Measurements from ENCODE around the gene DMBX1. TPM values are rescaled to one million over a fixed set of nuclear protein-coding genes. Genes with fewer than 3 reads are reported as not detected.

The DMBX1 gene
- polyA plus RNA-seq, 1 donor from 2014 or later, result 0.28 TPM

- H3K4me2 ChIP-seq (ENCODE audit: low read length), result no peak overlapping the region
- no peak overlapping the region for H3K27ac ChIP-seq (ENCODE audit: low read length)
- no peaks in the 10 kb centered on the region for H3K36me3 ChIP-seq (ENCODE audit: insufficient read depth, low read length)
- H3K27me3 ChIP-seq (ENCODE audit: insufficient read depth, low read depth, low read length), result peaks cover 3% of the 10 kb centered on the region
- H3F3A ChIP-seq (ENCODE audit: insufficient read depth, low read length, poor library complexity, severe bottlenecking), result no peaks in the 10 kb centered on the region
- H3K9ac ChIP-seq (ENCODE audit: low read length), result no peak overlapping the region
- no peaks in the 10 kb centered on the region for H4K20me1 ChIP-seq (ENCODE audit: insufficient read depth)
- no peaks in the 10 kb centered on the region for H3K9me2 ChIP-seq (ENCODE audit: insufficient read depth, low read length)
- no peaks in the 10 kb centered on the region for H3K79me2 ChIP-seq (replicated peaks; ENCODE audit: insufficient read depth, low read length)
- no peak overlapping the region for H3K4me3 ChIP-seq (ENCODE audit: low read length)
- H3K9me3 ChIP-seq (ENCODE audit: low read length), result no peaks in the 10 kb centered on the region
- no peak overlapping the region for H2AFZ ChIP-seq (ENCODE audit: low read depth, low read length)
- no peak for TF ChIP-seq EP300 (conservative IDR thresholded peaks at IDR 0.05; ENCODE audit: poor library complexity, severe bottlenecking)
- no peak for TF ChIP-seq SMC3 (conservative IDR thresholded peaks at IDR 0.05; ENCODE audit: poor library complexity)
- TF ChIP-seq TAF1 (IDR thresholded peaks at IDR 0.05; ENCODE audit: low read depth), result no peak
- TF ChIP-seq RAD21 (conservative IDR thresholded peaks at IDR 0.05), result no peak
- no peak for TF ChIP-seq POLR2AphosphoS5 (IDR thresholded peaks at IDR 0.05)
- TF ChIP-seq, protein P1, sequence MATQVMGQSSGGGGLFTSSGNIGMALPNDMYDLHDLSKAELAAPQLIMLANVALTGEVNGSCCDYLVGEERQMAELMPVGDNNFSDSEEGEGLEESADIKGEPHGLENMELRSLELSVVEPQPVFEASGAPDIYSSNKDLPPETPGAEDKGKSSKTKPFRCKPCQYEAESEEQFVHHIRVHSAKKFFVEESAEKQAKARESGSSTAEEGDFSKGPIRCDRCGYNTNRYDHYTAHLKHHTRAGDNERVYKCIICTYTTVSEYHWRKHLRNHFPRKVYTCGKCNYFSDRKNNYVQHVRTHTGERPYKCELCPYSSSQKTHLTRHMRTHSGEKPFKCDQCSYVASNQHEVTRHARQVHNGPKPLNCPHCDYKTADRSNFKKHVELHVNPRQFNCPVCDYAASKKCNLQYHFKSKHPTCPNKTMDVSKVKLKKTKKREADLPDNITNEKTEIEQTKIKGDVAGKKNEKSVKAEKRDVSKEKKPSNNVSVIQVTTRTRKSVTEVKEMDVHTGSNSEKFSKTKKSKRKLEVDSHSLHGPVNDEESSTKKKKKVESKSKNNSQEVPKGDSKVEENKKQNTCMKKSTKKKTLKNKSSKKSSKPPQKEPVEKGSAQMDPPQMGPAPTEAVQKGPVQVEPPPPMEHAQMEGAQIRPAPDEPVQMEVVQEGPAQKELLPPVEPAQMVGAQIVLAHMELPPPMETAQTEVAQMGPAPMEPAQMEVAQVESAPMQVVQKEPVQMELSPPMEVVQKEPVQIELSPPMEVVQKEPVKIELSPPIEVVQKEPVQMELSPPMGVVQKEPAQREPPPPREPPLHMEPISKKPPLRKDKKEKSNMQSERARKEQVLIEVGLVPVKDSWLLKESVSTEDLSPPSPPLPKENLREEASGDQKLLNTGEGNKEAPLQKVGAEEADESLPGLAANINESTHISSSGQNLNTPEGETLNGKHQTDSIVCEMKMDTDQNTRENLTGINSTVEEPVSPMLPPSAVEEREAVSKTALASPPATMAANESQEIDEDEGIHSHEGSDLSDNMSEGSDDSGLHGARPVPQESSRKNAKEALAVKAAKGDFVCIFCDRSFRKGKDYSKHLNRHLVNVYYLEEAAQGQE (IDR thresholded peaks at IDR 0.05; ENCODE audit: borderline replicate concordance), result no peak
- no peak for TF ChIP-seq EZH2 (IDR thresholded peaks at IDR 0.05; ENCODE audit: borderline replicate concordance, insufficient read depth, low read length, poor library complexity, severe bottlenecking)
- TF ChIP-seq MXI1 (conservative IDR thresholded peaks at IDR 0.05; ENCODE audit: poor library complexity, severe bottlenecking), result no peak
- TF ChIP-seq CTCF (IDR thresholded peaks at IDR 0.05; ENCODE audit: poor library complexity, severe bottlenecking), result no peak
These were observed 11.9 kb downstream of the DMBX1 start for GRCh38 chr1:46501528-46501927.

GRCh38 chr1:46503421-46503820, 13.8 kb downstream of the DMBX1 start:
- H3K9ac ChIP-seq (ENCODE audit: low read length), result no peak overlapping the region

More at GRCh38 chr1:46503421-46503820, 13.8 kb downstream of the DMBX1 start:
- Histone ChIP-seq H3F3A (ENCODE audit: insufficient read depth, low read length, poor library complexity, severe bottlenecking) (no peaks in the 10 kb centered on the region), H4K20me1 (ENCODE audit: insufficient read depth) (no peaks in the 10 kb centered on the region), H3K79me2 (replicated peaks; ENCODE audit: insufficient read depth, low read length) (no peaks in the 10 kb centered on the region), H3K36me3 (ENCODE audit: insufficient read depth, low read length) (no peaks in the 10 kb centered on the region), H2AFZ (ENCODE audit: low read depth, low read length) (no peak overlapping the region), H3K9me2 (ENCODE audit: insufficient read depth, low read length) (no peaks in the 10 kb centered on the region), H3K9me3 (ENCODE audit: low read length) (no peaks in the 10 kb centered on the region), H3K4me3 (ENCODE audit: low read length) (no peak overlapping the region), H3K27ac (ENCODE audit: low read length) (no peak overlapping the region), H3K4me2 (ENCODE audit: low read length) (no peak overlapping the region), H3K27me3 (ENCODE audit: insufficient read depth, low read depth, low read length) (no peaks in the 10 kb centered on the region)
- TF ChIP-seq POLR2AphosphoS5 (IDR thresholded peaks at IDR 0.05), result no peak

Data from neural cell (in vitro differentiated cells).